Liver (tissue), 9 donors: ENCODE results near the gene MED25. TPM values are rescaled to one million over a fixed set of nuclear protein-coding genes. Genes with fewer than 3 reads are reported as not detected.

ENCODE experiments used
- DNase-seq: peaks from one replicate; pipeline ENCODE4 v3.0.0-alpha.2; 2017; ENCODE audit warnings: low spot score
- H3K27ac ChIP-seq, 2 donors: one replicate each; pipeline ENCODE4 v1.7.0; 2013; ENCODE audit warnings: inconsistent platforms in 2 of 2, low read length in 2 of 2, control low read depth in 1 of 2, low read depth in 1 of 2, mild to moderate bottlenecking in 1 of 2
- H3K27me3 ChIP-seq, 4 donors: one replicate each; pipeline versions ENCODE4 v1.6.1 to v1.7.0; 2013; ENCODE audit warnings: low read length in 3 of 4, inconsistent platforms in 1 of 4, mild to moderate bottlenecking in 1 of 4, moderate library complexity in 1 of 4; ENCODE audit not compliant: control insufficient read depth in 4 of 4, insufficient read depth in 4 of 4
- H3K36me3 ChIP-seq, 4 donors: one replicate each; pipeline versions ENCODE4 v1.6.1 to v1.7.0; 2013; ENCODE audit warnings: low read length in 3 of 4, mild to moderate bottlenecking in 3 of 4, low read depth in 1 of 4, moderate library complexity in 1 of 4; ENCODE audit not compliant: control insufficient read depth in 4 of 4, insufficient read depth in 3 of 4
- H3K4me1 ChIP-seq, 4 donors: one replicate each; pipeline versions ENCODE4 v1.6.1 to v1.7.0; 2013; ENCODE audit warnings: low read length in 3 of 4, mild to moderate bottlenecking in 3 of 4, moderate library complexity in 1 of 4; ENCODE audit not compliant: control insufficient read depth in 4 of 4, insufficient read depth in 4 of 4
- H3K4me3 ChIP-seq, 3 donors: one replicate each; pipeline versions ENCODE4 v1.6.1 to v1.7.0; 2013; ENCODE audit warnings: low read length in 3 of 3, control low read depth in 1 of 3, low read depth in 1 of 3, mild to moderate bottlenecking in 1 of 3
- H3K9ac ChIP-seq, 2 donors: one replicate each; pipeline ENCODE4 v1.7.0; 2013; ENCODE audit warnings: low read length in 2 of 2, mild to moderate bottlenecking in 2 of 2, moderate library complexity in 2 of 2, control low read depth in 1 of 2, low read depth in 1 of 2
- H3K9me3 ChIP-seq, 4 donors: one replicate each; pipeline versions ENCODE4 v1.6.1 to v1.7.0; 2013; ENCODE audit warnings: low read length in 3 of 4; ENCODE audit not compliant: control insufficient read depth in 4 of 4
- CTCF ChIP-seq: fragments of 150-350 bp; IDR thresholded peaks from 2 replicates; pipeline ENCODE4 v1.5.1; 2017; ENCODE audit warnings: improper control_type of control experiment, low read depth, low read length; ENCODE audit not compliant: missing input control
- FOXA1 ChIP-seq: IDR thresholded peaks from 2 replicates; pipeline ENCODE4 v1.6.1; 2016; ENCODE audit warnings: antibody characterized with exemption
- JUND ChIP-seq, 2 donors: IDR thresholded peaks; 2 replicates each; pipeline ENCODE4 v1.6.1; 2016; ENCODE audit warnings: antibody characterized with exemption in 2 of 2
- MAX ChIP-seq: IDR thresholded peaks from 2 replicates; pipeline ENCODE4 v1.6.1; 2016; ENCODE audit warnings: antibody characterized with exemption
- RXRA ChIP-seq, 2 donors: IDR thresholded peaks; 2 replicates each; pipeline ENCODE4 v1.6.1; 2017 to 2018; ENCODE audit warnings: antibody characterized with exemption in 2 of 2, mild to moderate bottlenecking in 1 of 2
- SP1 ChIP-seq: IDR thresholded peaks from 2 replicates; pipeline ENCODE4 v1.6.1; 2018; ENCODE audit warnings: antibody characterized with exemption, mild to moderate bottlenecking
- YY1 ChIP-seq: IDR thresholded peaks from 2 replicates; pipeline ENCODE4 v1.6.1; 2016; ENCODE audit warnings: antibody characterized with exemption, mild to moderate bottlenecking
- ZBTB33 ChIP-seq: IDR thresholded peaks from 2 replicates; pipeline ENCODE4 v1.6.1; 2016; ENCODE audit warnings: antibody characterized with exemption
- WGBS: extraction: QIAGEN DNeasy Blood & Tissue Kit; methylation state at CpG from one replicate; pipeline ENCODE4 v1.1.7; 2013; 5-methylcytosine and 5-hydroxymethylcytosine counted together
- polyA plus RNA-seq, 2 donors: library from polyadenylated mRNA; stranded (reverse) in 1 of 2; unstranded in 1 of 2; fragments of 200-250 nt in 1 of 2; fragments of >200 nt in 1 of 2; fragmentation: Nextera tagmentation in 1 of 2; extraction: Ambion mirVana in 1 of 2; gene quantifications; one replicate each; pipeline versions ENCODE4 v1.2.1 to v1.2.3, GENCODE V29; 2013 to 2015
- total RNA-seq, 2 donors: library from RNA; depleted of rRNA; stranded (reverse); fragments of >200 nt; gene quantifications; one replicate each; pipeline ENCODE4 v1.2.3, GENCODE V29; 2014
- donor health status: healthy.
- donor health status: healthy.
- donor health status: healthy.
- donor health status: healthy.
- donor health status: healthy.

The MED25 gene
- total and polyA plus RNA-seq, 4 donors = 4.7 to 24.1 (median 9.6) TPM

- no peak for DNase-seq
- H3K9ac ChIP-seq = no peak overlapping the region
- no peak overlapping the region for H3K4me3 ChIP-seq
- no peak for TF ChIP-seq RXRA (IDR thresholded peaks at IDR 0.05)
- no peak for TF ChIP-seq SP1
- TF ChIP-seq MAX = no peak
- no peak for TF ChIP-seq ZBTB33
- TF ChIP-seq JUND (IDR thresholded peaks at IDR 0.05) = no peak
- peaks cover 1 to 14% (median 7%) of the 10 kb centered on the region in 4 donors for H3K36me3 ChIP-seq
- H3K27ac ChIP-seq = no peak overlapping the region
- WGBS = 90% methylated on average over 3 of the region's 3 CpGs
- no peaks in the 10 kb centered on the region for H3K27me3 ChIP-seq
- H3K4me1 ChIP-seq = no peaks in the 10 kb centered on the region
- H3K9me3 ChIP-seq = no peaks in the 10 kb centered on the region
Measured at GRCh38 chr19:49843265-49843664, 25.2 kb downstream of the MED25 start.

GRCh38 chr19:49844138-49845095, 26.3 kb downstream of the MED25 start:
- H3K27ac ChIP-seq = no peak overlapping the region
- no peak overlapping the region for H3K4me3 ChIP-seq
- no peaks in the 10 kb centered on the region for H3K27me3 ChIP-seq
- no peak for TF ChIP-seq YY1
- no peak for TF ChIP-seq SP1
- TF ChIP-seq MAX = no peak
- no peak for TF ChIP-seq CTCF
- no peak for TF ChIP-seq ZBTB33
- no peak for TF ChIP-seq FOXA1
- WGBS = 82% methylated on average over 18 of the region's 18 CpGs
- no peak for DNase-seq
- no peaks in the 10 kb centered on the region for H3K4me1 ChIP-seq
- no peak overlapping the region for H3K9ac ChIP-seq
- no peaks in the 10 kb centered on the region for H3K9me3 ChIP-seq
- H3K36me3 ChIP-seq = peaks cover 0 to 5% (median 2%) of the 10 kb centered on the region in 4 donors

GRCh38 chr19:49845414-49845813, 27.3 kb downstream of the MED25 start:
- DNase-seq = no peak
- H3K36me3 ChIP-seq = no peaks in the 10 kb centered on the region
- 61% methylated on average over 3 of the region's 3 CpGs for WGBS
- no peak overlapping the region for H3K9ac ChIP-seq
- no peak overlapping the region for H3K27ac ChIP-seq
- no peaks in the 10 kb centered on the region for H3K9me3 ChIP-seq
- no peaks in the 10 kb centered on the region for H3K27me3 ChIP-seq
- peaks cover 0 to 8% (median 3%) of the 10 kb centered on the region in 4 donors for H3K4me1 ChIP-seq
- no peak for TF ChIP-seq FOXA1
- no peak for TF ChIP-seq MAX
- no peak for TF ChIP-seq JUND (IDR thresholded peaks at IDR 0.05)
- no peak for TF ChIP-seq ZBTB33
- H3K4me3 ChIP-seq = no peak overlapping the region
